Osteoblast (primary cell): Measurements from ENCODE around the gene PRODH2. TPM values are rescaled to one million over a fixed set of nuclear protein-coding genes. Genes with fewer than 3 reads are reported as not detected.

Experiments
- DNase-seq: peaks from one replicate; pipeline ENCODE4 v3.0.0; 2011; ENCODE audit warnings: low spot score, mixed read lengths; ENCODE audit not compliant: insufficient read length; ENCODE audit errors: missing footprints
- H2AFZ ChIP-seq: 2 replicates; pipeline ENCODE4 v1.6.0; 2011; ENCODE audit warnings: mild to moderate bottlenecking, low read length
- H3K27ac ChIP-seq: 2 replicates; pipeline ENCODE4 v1.5.1; 2011; ENCODE audit warnings: mild to moderate bottlenecking, low read depth, low read length, moderate library complexity
- H3K27me3 ChIP-seq: 2 replicates; pipeline ENCODE4 v1.6.0; 2012; ENCODE audit warnings: mild to moderate bottlenecking, control low read depth, inconsistent platforms, low read length, moderate library complexity; ENCODE audit not compliant: insufficient read depth
- H3K36me3 ChIP-seq: 2 replicates; pipeline ENCODE4 v1.5.1; 2011; ENCODE audit warnings: mild to moderate bottlenecking, low read length, control low read depth, moderate library complexity; ENCODE audit not compliant: insufficient read depth
- H3K4me1 ChIP-seq: 2 replicates; pipeline ENCODE4 v1.5.1; 2011; ENCODE audit warnings: mild to moderate bottlenecking, low read length, control low read depth, moderate library complexity; ENCODE audit not compliant: insufficient read depth
- H3K4me2 ChIP-seq: 2 replicates; pipeline ENCODE4 v1.6.0; 2011; ENCODE audit warnings: mild to moderate bottlenecking, low read length; ENCODE audit not compliant: insufficient read depth
- H3K4me3 ChIP-seq: fragments of 200-600 bp; sonication (generic); 3 replicates; pipeline ENCODE4 v1.5.1; 2012; ENCODE audit warnings: mild to moderate bottlenecking, low read length, inconsistent platforms; ENCODE audit not compliant: insufficient read depth
- H3K79me2 ChIP-seq: 2 replicates; pipeline ENCODE4 v1.6.0; 2012; ENCODE audit warnings: mild to moderate bottlenecking, low read length, control low read depth, inconsistent platforms; ENCODE audit not compliant: insufficient read depth
- H3K9me3 ChIP-seq: 2 replicates; pipeline ENCODE4 v1.5.1; 2011; ENCODE audit warnings: low read depth, low read length, control low read depth
- H4K20me1 ChIP-seq: 2 replicates; pipeline ENCODE4 v1.6.0; 2012; ENCODE audit warnings: mild to moderate bottlenecking, low read length, control low read depth; ENCODE audit not compliant: insufficient read depth
- total RNA-seq: library from RNA; depleted of rRNA; stranded (reverse); fragments of >200 nt; gene quantifications from 2 replicates; pipeline ENCODE4 v1.2.3, GENCODE V29; 2012
- TF ChIP-seq, protein P1 (sequence below): IDR thresholded peaks from 2 replicates; pipeline ENCODE4 v1.5.1; 2011; ENCODE audit warnings: mild to moderate bottlenecking, low read depth, low read length, moderate library complexity; ENCODE audit errors: extremely low read depth

The PRODH2 gene
- total RNA-seq, 1 donor, result not detected

DNA sequence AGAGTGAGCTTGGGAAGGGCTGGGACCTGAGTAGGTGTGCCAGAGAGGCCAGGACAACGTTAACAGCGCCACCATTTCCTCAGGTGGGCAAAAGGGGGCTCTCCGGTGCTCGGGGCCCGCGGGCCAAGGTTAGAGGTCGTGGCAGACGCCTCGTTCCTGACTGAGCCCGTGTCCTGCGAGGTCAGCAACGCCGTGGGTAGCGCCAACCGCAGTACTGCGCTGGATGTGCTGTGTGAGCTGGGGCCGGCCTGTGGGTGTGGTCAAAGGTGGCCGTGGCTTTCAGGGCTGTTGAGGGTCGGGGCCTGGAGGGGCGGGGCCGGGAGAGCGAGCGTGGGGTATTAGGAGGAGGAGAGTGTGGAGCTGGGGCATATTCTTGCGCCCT lies 47.8 kb upstream of the PRODH2 start:
- H3K36me3 ChIP-seq, result no peaks in the 10 kb centered on the region
- no peak for DNase-seq
- TF ChIP-seq, protein P1, sequence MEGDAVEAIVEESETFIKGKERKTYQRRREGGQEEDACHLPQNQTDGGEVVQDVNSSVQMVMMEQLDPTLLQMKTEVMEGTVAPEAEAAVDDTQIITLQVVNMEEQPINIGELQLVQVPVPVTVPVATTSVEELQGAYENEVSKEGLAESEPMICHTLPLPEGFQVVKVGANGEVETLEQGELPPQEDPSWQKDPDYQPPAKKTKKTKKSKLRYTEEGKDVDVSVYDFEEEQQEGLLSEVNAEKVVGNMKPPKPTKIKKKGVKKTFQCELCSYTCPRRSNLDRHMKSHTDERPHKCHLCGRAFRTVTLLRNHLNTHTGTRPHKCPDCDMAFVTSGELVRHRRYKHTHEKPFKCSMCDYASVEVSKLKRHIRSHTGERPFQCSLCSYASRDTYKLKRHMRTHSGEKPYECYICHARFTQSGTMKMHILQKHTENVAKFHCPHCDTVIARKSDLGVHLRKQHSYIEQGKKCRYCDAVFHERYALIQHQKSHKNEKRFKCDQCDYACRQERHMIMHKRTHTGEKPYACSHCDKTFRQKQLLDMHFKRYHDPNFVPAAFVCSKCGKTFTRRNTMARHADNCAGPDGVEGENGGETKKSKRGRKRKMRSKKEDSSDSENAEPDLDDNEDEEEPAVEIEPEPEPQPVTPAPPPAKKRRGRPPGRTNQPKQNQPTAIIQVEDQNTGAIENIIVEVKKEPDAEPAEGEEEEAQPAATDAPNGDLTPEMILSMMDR, result no peak
- H3K27ac ChIP-seq, result no peak overlapping the region
- H3K9me3 ChIP-seq, result no peaks in the 10 kb centered on the region
- peaks cover 3% of the 10 kb centered on the region for H3K4me1 ChIP-seq
- no peaks in the 10 kb centered on the region for H4K20me1 ChIP-seq
- H2AFZ ChIP-seq, result no peak overlapping the region
- H3K79me2 ChIP-seq, result no peaks in the 10 kb centered on the region
- no peak overlapping the region for H3K4me2 ChIP-seq
- H3K4me3 ChIP-seq, result no peak overlapping the region
- peaks cover 70% of the 10 kb centered on the region for H3K27me3 ChIP-seq

DNA sequence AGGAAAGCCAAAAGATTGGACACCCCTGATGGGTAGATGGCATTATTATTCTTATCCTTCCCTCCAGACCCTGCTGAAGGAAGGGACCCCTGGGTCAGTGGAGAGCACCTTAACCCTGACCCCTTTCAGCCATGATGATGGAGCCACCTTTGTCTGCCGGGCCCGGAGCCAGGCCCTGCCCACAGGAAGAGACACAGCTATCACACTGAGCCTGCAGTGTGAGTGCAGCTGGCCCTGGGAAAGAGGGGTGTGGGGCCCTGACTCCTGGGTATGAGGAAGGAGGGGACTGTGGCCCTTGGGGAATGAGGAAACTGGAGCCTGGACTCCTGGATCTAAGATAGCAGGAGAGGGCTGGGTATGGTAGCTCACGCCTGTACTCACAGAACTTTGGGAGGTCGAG lies 46.8 kb upstream of the PRODH2 start:
- peaks cover 79% of the 10 kb centered on the region for H3K27me3 ChIP-seq
- TF ChIP-seq, protein P1, result no peak

GRCh38 chr19:35858311-35858710 lies 45.7 kb upstream of the PRODH2 start:
- Histone ChIP-seq H3K27ac (no peak overlapping the region), H3K9me3 (no peaks in the 10 kb centered on the region), H3K27me3 (peaks cover 83% of the 10 kb centered on the region), H3K36me3 (no peaks in the 10 kb centered on the region), H4K20me1 (no peaks in the 10 kb centered on the region), H2AFZ (no peak overlapping the region), H3K4me2 (no peak overlapping the region), H3K4me3 (no peak overlapping the region), H3K79me2 (no peaks in the 10 kb centered on the region), H3K4me1 (peaks cover 3% of the 10 kb centered on the region)
- TF ChIP-seq, protein P1, result no peak
- DNase-seq, result peak; percentile 58

More for the DNA sequence above, 46.8 kb upstream of the PRODH2 start:
- Histone ChIP-seq H3K79me2 (no peaks in the 10 kb centered on the region), H4K20me1 (no peaks in the 10 kb centered on the region), H3K4me2 (no peak overlapping the region), H3K4me1 (peaks cover 3% of the 10 kb centered on the region), H2AFZ (no peak overlapping the region), H3K9me3 (no peaks in the 10 kb centered on the region), H3K27ac (no peak overlapping the region), H3K4me3 (no peak overlapping the region), H3K36me3 (no peaks in the 10 kb centered on the region)
- peak; percentile 80 for DNase-seq

- Histone ChIP-seq H3K79me2 (no peaks in the 10 kb centered on the region), H3K9me3 (no peaks in the 10 kb centered on the region), H3K4me3 (peak within 1 kb of the TSS; percentile 57), H3K36me3 (no peaks in the 10 kb centered on the region), H3K4me1 (peaks cover 3% of the 10 kb centered on the region), H3K27me3 (peaks cover 79% of the 10 kb centered on the region), H3K4me2 (peak within 1 kb of the TSS; percentile 64), H2AFZ (no peak within 1 kb of the TSS), H4K20me1 (no peaks in the 10 kb centered on the region), H3K27ac (no peak within 1 kb of the TSS)
- TF ChIP-seq, protein P1, result no peak
- peak; percentile 85 for DNase-seq
These were observed 44.0 kb upstream of the PRODH2 start, which contains the start of gene KIRREL2 for GRCh38 chr19:35856546-35857149. Gene KIRREL2, plus strand, starts transcription at chr19:35856911. Its CDS starts 209 bp downstream, at chr19:35857120.
